Peyer's patch (tissue), 4 donors: ENCODE results near the gene NSUN6. TPM values are rescaled to one million over a fixed set of nuclear protein-coding genes. Genes with fewer than 3 reads are reported as not detected.

Experiments
- DNase-seq, 3 donors: peaks; one replicate each; pipeline ENCODE4 v3.0.0-alpha.2; 2017 to 2019
- H3K27ac ChIP-seq, 4 donors: fragments of 200-600 bp; sonication (generic); one replicate each; pipeline ENCODE4 v1.5.1; 2016 to 2019
- H3K27me3 ChIP-seq, 2 donors: fragments of 200-600 bp; sonication (generic); one replicate each; pipeline ENCODE4 v1.5.1; 2019
- H3K36me3 ChIP-seq, 3 donors: fragments of 200-600 bp; sonication (generic); one replicate each; pipeline ENCODE4 v1.5.1; 2016 to 2019
- H3K4me1 ChIP-seq, 4 donors: fragments of 200-600 bp; sonication (generic); one replicate each; pipeline ENCODE4 v1.5.1; 2016 to 2019
- H3K4me3 ChIP-seq, 4 donors: fragments of 200-600 bp; sonication (generic); 1 replicate in 3 of 4; 2 replicates in 1 of 4; pipeline ENCODE4 v1.5.1; 2016 to 2019; ENCODE audit warnings: mild to moderate bottlenecking in 1 of 4
- H3K9me3 ChIP-seq, 4 donors: fragments of 200-600 bp; sonication (generic); one replicate each; pipeline ENCODE4 v1.5.1; 2016 to 2019; ENCODE audit warnings: mild to moderate bottlenecking in 1 of 4
- CTCF ChIP-seq, 6 experiments: fragments of 450-650 bp in 4 of 6; fragments of 200-600 bp in 2 of 6; sonication (generic) in 1 of 6; IDR thresholded peaks; one replicate each; pipeline ENCODE4 v1.5.1; 2017 to 2019; ENCODE audit warnings: antibody characterized with exemption in 6 of 6, mild to moderate bottlenecking in 3 of 6, moderate library complexity in 1 of 6
- POLR2A ChIP-seq, 2 donors: fragments of 450-650 bp; IDR thresholded peaks; one replicate each; pipeline ENCODE4 v1.5.1; 2017; ENCODE audit warnings: antibody characterized with exemption in 2 of 2, mild to moderate bottlenecking in 2 of 2, moderate library complexity in 2 of 2
- total RNA-seq, 4 donors: library from RNA; depleted of rRNA; stranded (reverse); fragments of >200 nt; gene quantifications; one replicate each; pipeline ENCODE4 v1.1.0, GENCODE V29; 2016

Gene NSUN6
- total RNA-seq, result 10 to 100 TPM; 14.9 to 27.2 (median 22.3) TPM

- DNase-seq, result peak; percentile 93 to 97 (median 94)
- H3K4me1 ChIP-seq, result peaks cover 0 to 16% (median 0%) of the 10 kb centered on the region in 4 donors
- peak within 1 kb of the TSS; percentile 46 to 79 (median 68) for H3K4me3 ChIP-seq
- H3K27me3 ChIP-seq, result no peaks in the 10 kb centered on the region
- H3K9me3 ChIP-seq, result no peaks in the 10 kb centered on the region
- TF ChIP-seq CTCF (IDR thresholded peaks at IDR 0.05) (peak in 2 of 6 experiments; percentile 18 to 36), POLR2A (IDR thresholded peaks at IDR 0.05) (peak; percentile 40 to 71)
- H3K36me3 ChIP-seq, result no peaks in the 10 kb centered on the region
- peak within 1 kb of the TSS; percentile 81 to 90 (median 85) for H3K27ac ChIP-seq
Observed at GRCh38 chr10:18651324-18652007, at the start of gene NSUN6. TSS of gene NSUN6 (minus strand) at chr10:18651587. CDS start at chr10:18651203, 384 bp downstream.

GRCh38 chr10:18699849-18700840, 48.8 kb upstream of the NSUN6 start:
- no peaks in the 10 kb centered on the region for H3K4me1 ChIP-seq
- H3K4me3 ChIP-seq, result no peak overlapping the region
- DNase-seq, result no peak
- no peak overlapping the region for H3K27ac ChIP-seq
- H3K9me3 ChIP-seq, result no peaks in the 10 kb centered on the region
- H3K36me3 ChIP-seq, result no peaks in the 10 kb centered on the region
- TF ChIP-seq CTCF (IDR thresholded peaks at IDR 0.05) (no peak), POLR2A (IDR thresholded peaks at IDR 0.05) (no peak)
- H3K27me3 ChIP-seq, result no peaks in the 10 kb centered on the region

- H3K27ac ChIP-seq, result no peak overlapping the region
- TF ChIP-seq CTCF (IDR thresholded peaks at IDR 0.05), result no peak
- TF ChIP-seq POLR2A (IDR thresholded peaks at IDR 0.05), result no peak
- no peak overlapping the region for H3K4me3 ChIP-seq
- H3K9me3 ChIP-seq, result no peaks in the 10 kb centered on the region
- no peaks in the 10 kb centered on the region for H3K36me3 ChIP-seq
- no peaks in the 10 kb centered on the region for H3K4me1 ChIP-seq
- no peaks in the 10 kb centered on the region for H3K27me3 ChIP-seq
- DNase-seq, result no peak
Observed at GRCh38 chr10:18690541-18690940, 39.2 kb upstream of the NSUN6 start.

- H3K27me3 ChIP-seq, result no peaks in the 10 kb centered on the region
- DNase-seq, result no peak
- no peaks in the 10 kb centered on the region for H3K4me1 ChIP-seq
- H3K27ac ChIP-seq, result no peak overlapping the region
- TF ChIP-seq POLR2A (IDR thresholded peaks at IDR 0.05), result no peak
- TF ChIP-seq CTCF (IDR thresholded peaks at IDR 0.05), result peak in 3 of 6 experiments; percentile 51 to 59 (median 58)
- no peak overlapping the region for H3K4me3 ChIP-seq
- no peaks in the 10 kb centered on the region for H3K36me3 ChIP-seq
- no peaks in the 10 kb centered on the region for H3K9me3 ChIP-seq
Observed at GRCh38 chr10:18689498-18689897, 38.1 kb upstream of the NSUN6 start.

- no peaks in the 10 kb centered on the region for H3K4me1 ChIP-seq
- no peak for TF ChIP-seq POLR2A (IDR thresholded peaks at IDR 0.05)
- TF ChIP-seq CTCF (IDR thresholded peaks at IDR 0.05), result no peak
- no peaks in the 10 kb centered on the region for H3K27me3 ChIP-seq
- H3K36me3 ChIP-seq, result no peaks in the 10 kb centered on the region
- H3K9me3 ChIP-seq, result no peaks in the 10 kb centered on the region
- DNase-seq, result no peak
- H3K27ac ChIP-seq, result no peak overlapping the region
- no peak overlapping the region for H3K4me3 ChIP-seq
Observed at GRCh38 chr10:18687706-18688105, 36.3 kb upstream of the NSUN6 start.
